ENCODE results near the gene NEDD4L. TPM values are rescaled to one million over a fixed set of nuclear protein-coding genes. Genes with fewer than 3 reads are reported as not detected.

The NEDD4L gene
- total and polyA plus RNA-seq, 2 donors (not counting 1 experiment from before 2014, with no cell fraction given), result 10.3 to 25.7 TPM

DNA sequence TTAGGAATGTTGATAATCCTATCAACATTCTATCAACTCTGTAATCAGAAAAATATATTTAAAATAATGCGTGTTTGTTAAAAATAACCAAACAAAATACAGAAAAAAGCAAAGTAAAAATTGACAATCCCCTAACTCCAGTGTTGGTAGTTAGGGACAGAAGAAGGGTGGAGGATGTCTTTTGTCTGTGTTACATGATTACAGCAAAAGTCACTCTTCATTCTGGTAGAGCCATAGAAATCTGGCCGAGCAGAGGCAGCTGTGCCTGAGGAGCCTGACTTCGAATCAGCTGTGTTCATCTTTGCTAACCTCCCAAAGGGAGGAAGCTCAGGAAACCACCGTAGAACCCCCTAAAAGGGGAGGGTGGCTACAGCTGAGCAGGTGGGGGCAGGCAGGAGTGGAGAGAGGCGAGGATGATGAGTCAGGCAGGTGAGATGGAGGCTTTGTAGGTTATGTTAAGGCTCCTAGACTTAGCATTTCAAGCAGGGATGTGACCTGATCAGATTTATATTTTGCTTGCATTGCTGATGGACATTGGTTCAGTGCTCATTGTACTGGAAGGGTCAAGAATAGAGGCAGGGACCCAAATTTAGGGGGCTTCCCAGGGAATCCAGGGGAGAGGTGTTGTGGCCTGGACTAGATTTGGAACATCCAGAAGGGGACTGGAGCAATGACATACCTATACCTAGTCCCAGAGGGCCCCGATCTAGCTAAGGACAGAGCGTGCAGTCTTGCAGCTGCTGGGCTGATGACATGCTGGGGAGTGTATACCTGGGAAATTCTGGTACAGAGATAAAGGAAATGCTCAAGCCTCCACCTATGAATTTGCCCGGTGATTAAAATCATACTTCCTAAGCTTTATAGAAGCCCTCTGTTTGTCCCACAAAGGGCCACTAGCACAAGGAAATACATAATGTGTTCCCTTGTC, 95.7 kb downstream of the NEDD4L start:
- H4K20me1 ChIP-seq (ENCODE audit: control insufficient read depth, insufficient read depth, low read length, poor library complexity, severe bottlenecking), result no peaks in the 10 kb centered on the region
- peak; percentile 14 for DNase-seq
- H3K4me2 ChIP-seq (replicated peaks; ENCODE audit: low read depth, low read length, poor library complexity, severe bottlenecking), result no peak overlapping the region
- Mint-ChIP-seq H3K9me3 (ENCODE audit: insufficient read depth) (no peaks in the 10 kb centered on the region), H3K4me3 (no peak overlapping the region), H3K4me1 (peaks cover 19% of the 10 kb centered on the region), H3K27ac (no peak overlapping the region), H3K27me3 (peaks cover 4% of the 10 kb centered on the region)
- no peak overlapping the region for H3K27ac ChIP-seq (ENCODE audit: low read length in 2 of 2)
- TF ChIP-seq, protein P1, sequence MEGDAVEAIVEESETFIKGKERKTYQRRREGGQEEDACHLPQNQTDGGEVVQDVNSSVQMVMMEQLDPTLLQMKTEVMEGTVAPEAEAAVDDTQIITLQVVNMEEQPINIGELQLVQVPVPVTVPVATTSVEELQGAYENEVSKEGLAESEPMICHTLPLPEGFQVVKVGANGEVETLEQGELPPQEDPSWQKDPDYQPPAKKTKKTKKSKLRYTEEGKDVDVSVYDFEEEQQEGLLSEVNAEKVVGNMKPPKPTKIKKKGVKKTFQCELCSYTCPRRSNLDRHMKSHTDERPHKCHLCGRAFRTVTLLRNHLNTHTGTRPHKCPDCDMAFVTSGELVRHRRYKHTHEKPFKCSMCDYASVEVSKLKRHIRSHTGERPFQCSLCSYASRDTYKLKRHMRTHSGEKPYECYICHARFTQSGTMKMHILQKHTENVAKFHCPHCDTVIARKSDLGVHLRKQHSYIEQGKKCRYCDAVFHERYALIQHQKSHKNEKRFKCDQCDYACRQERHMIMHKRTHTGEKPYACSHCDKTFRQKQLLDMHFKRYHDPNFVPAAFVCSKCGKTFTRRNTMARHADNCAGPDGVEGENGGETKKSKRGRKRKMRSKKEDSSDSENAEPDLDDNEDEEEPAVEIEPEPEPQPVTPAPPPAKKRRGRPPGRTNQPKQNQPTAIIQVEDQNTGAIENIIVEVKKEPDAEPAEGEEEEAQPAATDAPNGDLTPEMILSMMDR (IDR thresholded peaks at IDR 0.05), result no peak
- TF ChIP-seq EZH2 (IDR thresholded peaks at IDR 0.05; ENCODE audit: borderline replicate concordance, insufficient read depth, low read depth, low read length, poor library complexity, severe bottlenecking), result no peak
- ChIA-PET CTCF (interaction anchor here (0.6 to 2.0 kb wide), 4 partner anchors 15 to 258 kb away, joined by 3 to 8 read pairs (median 5); no protein-coding TSS in a partner anchor), POLR2A (interaction anchor here (0.5 to 0.6 kb wide), 2 partner anchors 66 to 513 kb away, joined by 3 to 4 read pairs; no protein-coding TSS in a partner anchor)
- H3K4me1 ChIP-seq (ENCODE audit: control insufficient read depth in 2 of 2, insufficient read depth in 2 of 2, low read length in 2 of 2), result peaks cover 9 to 10% of the 10 kb centered on the region in 2 donors
- 24% methylated on average over 5 of the region's 8 CpGs for WGBS (ENCODE audit: insufficient coverage)
- no peaks in the 10 kb centered on the region for H3K9me3 ChIP-seq (ENCODE audit: control extremely low read depth in 1 of 3, control insufficient read depth in 2 of 3, insufficient read depth in 1 of 3, low read length in 2 of 3)
- no peaks in the 10 kb centered on the region for H3K36me3 ChIP-seq (replicated peaks in 1 of 2; ENCODE audit: control extremely low read depth in 1 of 2, control insufficient read depth in 1 of 2, extremely low read depth in 1 of 2, insufficient read depth in 2 of 2, low read length in 1 of 2)
- H3K4me3 ChIP-seq (ENCODE audit: control extremely low read depth in 1 of 5, extremely low read depth in 1 of 5, insufficient read depth in 1 of 5, low read depth in 2 of 5, low read length in 4 of 5), result no peak overlapping the region
- peaks cover 4% of the 10 kb centered on the region for H3K79me2 ChIP-seq (ENCODE audit: control insufficient read depth, insufficient read depth, low read length)
- intact Hi-C loops (cut with micrococcal nuclease), result loop anchor here (5.0 kb wide), 2 partner anchors 182 to 623 kb away; no protein-coding TSS in a partner anchor
- peak; percentile 54 for ATAC-seq (ENCODE audit: low read depth)
- no peak overlapping the region for H2AFZ ChIP-seq (ENCODE audit: insufficient read depth, low read depth, low read length, poor library complexity, severe bottlenecking)
- peaks cover 0 to 4% (median 0%) of the 10 kb centered on the region in 4 experiments for H3K27me3 ChIP-seq (replicated peaks in 1 of 4; ENCODE audit: control extremely low read depth in 1 of 4, control insufficient read depth in 3 of 4, insufficient read depth in 4 of 4, low read length in 3 of 4)
- H3K9ac ChIP-seq (ENCODE audit: low read length), result no peak overlapping the region

Measured in B cell (primary cell).